GM21717 (cell line): ENCODE data around the gene CDX1.

Source experiments
- ATAC-seq: cut with Tn5 transposase; IDR thresholded peaks from one replicate; pipeline ENCODE4 v1.9.1; 2021; ENCODE audit warnings: mild to moderate bottlenecking, moderate library complexity; ENCODE audit not compliant: unreplicated experiment

The CDX1 gene

DNA sequence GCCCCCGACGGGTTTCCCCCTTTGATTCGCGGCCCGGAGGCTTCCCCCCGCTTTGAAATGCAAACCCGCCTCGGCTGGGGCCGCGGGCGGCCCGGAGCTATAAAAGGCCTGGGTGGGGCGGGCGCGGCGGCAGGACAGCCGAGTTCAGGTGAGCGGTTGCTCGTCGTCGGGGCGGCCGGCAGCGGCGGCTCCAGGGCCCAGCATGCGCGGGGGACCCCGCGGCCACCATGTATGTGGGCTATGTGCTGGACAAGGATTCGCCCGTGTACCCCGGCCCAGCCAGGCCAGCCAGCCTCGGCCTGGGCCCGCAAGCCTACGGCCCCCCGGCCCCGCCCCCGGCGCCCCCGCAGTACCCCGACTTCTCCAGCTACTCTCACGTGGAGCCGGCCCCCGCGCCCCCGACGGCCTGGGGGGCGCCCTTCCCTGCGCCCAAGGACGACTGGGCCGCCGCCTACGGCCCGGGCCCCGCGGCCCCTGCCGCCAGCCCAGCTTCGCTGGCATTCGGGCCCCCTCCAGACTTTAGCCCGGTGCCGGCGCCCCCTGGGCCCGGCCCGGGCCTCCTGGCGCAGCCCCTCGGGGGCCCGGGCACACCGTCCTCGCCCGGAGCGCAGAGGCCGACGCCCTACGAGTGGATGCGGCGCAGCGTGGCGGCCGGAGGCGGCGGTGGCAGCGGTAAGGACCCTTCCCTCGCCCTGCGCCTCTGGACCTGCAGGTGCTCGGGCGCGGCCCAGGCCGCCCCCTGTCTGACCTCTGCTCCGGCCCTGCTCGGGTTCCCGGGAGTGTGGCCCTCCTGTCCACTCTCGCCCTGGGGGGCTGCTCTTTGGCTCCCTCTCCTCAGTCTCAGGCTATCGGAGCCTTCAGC, at the start of gene CDX1:
Gene CDX1 (plus strand): TSS at position 129 of the 862 bp plus-strand sequence. CDS start 99 bp downstream, at position 228.
- ATAC-seq: no peak

DNA sequence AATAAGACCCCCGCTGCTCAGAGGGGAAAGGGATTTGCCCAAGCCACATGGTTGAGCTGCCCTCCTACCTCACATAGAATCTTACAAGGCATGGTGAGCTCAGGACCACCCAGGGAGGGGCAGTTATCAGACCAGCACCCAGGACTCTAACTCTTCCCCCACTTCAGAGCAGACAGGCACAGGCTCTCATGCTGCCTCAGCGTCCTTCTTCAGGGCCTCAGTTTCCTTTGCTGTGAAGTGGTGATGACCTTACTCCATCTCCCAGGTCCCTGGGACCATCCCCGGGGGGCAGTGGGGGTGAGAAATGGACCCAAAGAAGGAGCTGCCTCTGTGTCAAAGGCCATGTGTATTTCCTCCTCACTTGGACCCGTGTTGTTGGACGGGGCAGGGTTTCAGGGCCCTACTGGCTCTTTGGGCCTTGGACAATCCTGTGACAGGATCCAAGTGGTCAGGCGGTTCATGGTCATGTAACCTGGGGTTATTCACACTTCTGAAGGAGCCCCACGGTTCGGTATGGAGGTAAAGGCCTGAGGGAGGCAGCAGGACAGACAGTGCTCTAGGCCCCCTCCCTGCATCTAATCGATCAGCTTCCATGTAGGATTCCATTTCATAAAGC, 48.5 kb upstream of the CDX1 start:
- ATAC-seq: no peak

GRCh38 chr5:150118561-150119229, 47.9 kb upstream of the CDX1 start:
- no peak for ATAC-seq

DNA sequence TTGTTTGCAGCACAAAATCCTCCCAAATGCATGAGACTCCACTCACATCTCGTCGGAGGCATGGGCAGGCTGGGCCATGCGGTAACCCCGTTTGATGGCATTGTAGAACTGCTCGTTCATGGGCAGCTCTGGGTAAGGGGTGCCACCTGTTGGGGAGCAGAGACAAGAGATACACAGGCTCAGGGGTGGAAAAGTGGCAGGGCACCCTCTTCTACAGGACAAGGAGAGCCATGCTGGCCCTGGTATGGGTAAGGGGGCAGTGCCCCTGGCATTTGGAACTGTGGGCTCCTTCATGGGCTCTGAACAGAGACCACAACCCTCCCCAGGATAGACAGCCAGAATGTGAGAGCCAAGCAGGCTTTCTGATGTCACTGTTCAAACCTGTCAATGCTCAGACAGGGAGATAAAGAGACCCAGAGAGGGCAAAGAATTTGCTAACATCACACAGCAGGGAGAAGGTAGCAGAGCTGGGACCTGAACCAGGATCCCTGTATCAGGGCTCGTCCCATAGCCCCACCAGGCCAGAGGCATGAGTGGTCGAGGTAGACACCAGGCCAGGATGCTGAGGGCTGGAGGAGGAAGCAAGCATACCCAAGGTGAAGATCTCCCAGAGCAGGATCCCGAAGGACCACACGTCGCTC, 47.0 kb upstream of the CDX1 start:
- ATAC-seq: no peak

- no peak for ATAC-seq
Measured at GRCh38 chr5:150120062-150120441, 46.5 kb upstream of the CDX1 start.

DNA sequence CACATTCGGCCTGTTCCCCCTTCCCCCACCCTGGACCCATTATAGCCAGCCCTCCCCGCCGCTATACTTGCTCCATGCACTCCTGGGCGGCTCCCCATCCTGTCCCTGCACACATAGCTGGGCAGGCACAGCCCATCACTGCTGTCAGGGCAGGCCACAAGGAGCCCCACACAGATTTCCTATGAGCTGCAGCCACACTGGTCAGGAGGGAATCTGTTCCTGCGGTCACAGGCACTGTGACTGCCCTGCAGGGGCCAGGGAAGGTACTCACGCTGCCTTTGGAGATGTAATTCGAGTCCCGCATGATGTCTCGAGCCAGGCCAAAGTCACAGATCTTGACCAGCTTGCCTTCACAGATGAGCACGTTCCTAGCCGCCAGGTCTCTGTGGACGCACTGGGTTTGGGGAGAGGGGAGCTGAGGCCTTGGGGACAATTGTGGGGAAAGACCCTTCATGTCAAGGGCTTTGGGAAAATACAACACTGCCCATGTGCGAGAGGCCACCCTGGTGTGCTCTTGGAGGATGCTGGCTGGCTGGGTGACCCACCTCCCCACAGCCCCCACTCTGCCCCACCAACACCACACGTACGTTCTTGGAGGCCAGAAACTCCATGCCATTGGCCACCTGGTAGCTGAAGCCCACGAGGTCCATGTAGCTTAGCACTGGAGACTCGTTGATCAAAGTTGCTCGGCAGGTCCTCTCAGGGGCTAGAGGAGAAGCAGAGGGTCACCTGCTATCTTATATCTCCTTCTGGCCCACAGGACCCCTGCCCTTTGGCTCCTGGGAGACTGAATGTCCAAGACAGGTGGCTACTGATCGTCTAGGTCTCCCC, 45.7 kb upstream of the CDX1 start:
- no peak for ATAC-seq

DNA sequence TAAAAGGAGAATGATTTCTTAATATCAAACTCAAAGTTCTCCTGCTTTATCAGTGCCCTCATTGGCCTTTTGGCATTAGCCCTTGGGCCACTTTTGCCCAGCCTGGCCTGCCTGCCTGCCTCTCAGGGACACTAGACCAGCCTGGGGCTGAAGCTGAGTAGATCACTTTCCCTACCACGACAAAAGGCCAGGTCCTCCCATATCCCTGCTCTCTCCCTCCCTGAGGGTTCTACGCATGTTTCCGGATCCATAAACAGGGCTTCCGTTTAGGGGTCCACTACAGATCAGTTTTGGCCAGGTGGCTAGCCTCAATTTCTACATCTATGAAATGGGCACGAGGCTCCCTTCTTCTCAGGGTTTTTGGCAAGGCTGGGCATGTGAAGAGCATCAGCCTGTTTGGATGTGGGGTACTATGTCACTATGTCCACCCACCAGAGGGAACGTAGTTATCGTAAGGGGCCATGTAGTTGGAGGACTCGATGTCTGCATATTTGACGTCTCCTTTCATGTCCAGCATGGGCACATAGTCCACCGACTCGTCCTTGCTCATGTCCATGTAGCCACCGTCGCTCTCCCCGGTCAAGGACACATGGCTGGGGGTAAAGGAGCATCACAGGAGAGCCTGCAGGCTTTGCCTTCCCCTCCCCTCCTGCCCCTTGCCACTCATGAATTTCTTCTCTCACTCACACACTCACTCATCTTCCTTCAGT, 45.0 kb upstream of the CDX1 start:
- ATAC-seq: no peak

DNA sequence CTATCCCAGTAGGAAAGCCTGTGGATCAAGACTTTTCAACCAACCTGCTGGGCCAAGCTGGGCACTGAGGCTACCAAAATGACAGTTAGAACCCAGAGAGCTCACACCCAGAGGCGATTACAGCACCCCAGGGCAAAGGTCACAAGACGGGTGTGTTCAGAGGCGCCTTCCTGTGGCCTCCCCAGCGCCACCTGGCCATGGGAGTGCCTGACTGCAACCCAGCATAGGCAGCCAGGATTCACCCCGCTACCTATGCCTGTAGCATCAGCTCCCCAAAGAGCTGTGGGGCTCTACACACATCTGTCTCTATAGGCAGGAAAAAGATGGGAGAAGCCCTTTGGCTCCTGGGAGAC, 44.4 kb upstream of the CDX1 start:
- ATAC-seq: peak; percentile 75

DNA sequence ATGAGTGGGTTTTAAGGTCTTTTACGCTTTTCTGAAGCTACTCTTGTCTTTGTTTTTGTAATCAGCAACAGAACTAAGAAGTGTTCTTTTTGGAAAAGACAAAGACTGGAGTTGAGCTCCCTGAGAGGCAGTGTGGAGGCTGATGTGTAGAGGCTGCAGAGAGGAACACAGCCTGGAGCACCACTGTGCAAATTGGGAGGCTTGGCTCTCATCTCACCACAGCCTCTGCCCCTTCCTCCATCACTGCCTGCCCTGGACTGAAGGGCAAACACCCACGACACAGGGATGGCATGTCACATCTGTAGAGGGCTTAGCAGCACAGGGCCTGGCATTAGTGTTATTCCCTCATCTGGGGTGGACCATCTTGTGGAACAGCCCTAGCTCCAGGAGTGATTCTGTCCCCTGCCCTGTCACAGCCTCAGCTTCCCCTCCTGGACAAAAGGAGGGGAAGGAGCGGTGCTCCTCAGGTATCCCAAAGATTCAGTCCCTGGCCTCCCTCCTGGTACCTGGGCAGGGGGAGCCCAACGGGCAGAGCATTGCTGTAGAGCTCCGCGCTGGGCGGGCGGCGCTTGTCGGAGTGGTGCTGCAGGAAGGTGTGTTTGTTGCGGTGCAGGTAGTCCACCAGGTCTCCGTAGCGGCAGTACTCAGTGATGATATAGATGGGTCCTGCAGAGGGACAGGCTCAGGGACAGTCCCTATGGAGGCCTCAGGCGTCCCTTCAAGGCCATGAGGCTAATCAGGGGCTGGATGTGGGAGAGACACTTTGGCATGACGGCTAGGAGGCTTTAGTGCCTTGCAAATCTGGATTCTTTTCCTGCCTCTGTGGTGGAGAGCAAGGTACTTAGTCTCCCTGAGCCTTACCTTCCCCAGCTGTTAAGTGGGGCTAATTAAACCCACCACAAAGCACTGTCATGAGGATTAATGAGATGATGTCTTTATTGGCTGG, 43.8 kb upstream of the CDX1 start:
- no peak for ATAC-seq

DNA sequence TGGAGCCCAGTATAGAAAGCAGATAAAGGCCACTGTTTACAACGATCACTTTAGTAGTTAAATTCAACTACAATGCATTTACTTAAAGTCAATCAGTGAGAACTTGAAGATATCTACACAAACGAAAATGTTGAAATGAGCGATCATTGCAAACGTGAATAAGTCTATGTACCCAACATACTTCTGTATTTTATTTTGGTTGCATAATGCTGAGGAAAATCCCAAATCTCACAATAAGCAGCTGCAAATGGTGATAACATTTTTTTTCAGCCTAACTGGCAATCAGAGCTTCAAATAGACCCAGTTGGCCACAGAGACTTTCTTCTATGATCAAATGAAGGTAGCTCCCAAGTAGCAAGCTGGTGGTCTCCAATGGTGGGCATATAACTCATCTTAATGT, 43.0 kb upstream of the CDX1 start:
- ATAC-seq: no peak

DNA sequence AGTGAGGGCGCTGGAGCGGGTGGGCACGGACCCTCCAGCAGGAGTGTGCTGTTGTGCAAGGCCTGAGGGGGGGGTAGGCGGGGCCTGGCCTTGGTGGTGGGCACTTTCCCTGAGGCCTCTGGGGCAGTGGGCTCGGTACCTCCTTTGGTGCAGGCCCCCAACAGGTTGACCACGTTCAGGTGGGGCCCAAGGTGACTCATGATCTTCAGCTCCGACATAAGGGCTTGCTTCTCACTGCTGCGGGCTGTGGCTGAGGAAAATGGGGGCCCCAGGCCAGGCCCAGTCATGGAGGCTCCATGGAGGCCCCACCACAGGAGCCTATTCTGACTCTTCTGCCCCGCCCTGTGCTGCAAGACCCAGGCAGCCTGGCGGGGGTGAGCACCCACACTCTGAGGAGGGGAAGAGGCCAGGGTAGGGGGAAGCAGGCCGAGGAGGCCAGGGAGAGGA, 42.4 kb upstream of the CDX1 start:
- no peak for ATAC-seq

- ATAC-seq: no peak
Measured at GRCh38 chr5:150124596-150124995, 42.0 kb upstream of the CDX1 start.

GRCh38 chr5:150125334-150125733, 41.2 kb upstream of the CDX1 start:
- ATAC-seq: no peak

- no peak for ATAC-seq
Measured at GRCh38 chr5:150126199-150126920, 40.2 kb upstream of the CDX1 start.

GRCh38 chr5:150126921-150127265, 39.7 kb upstream of the CDX1 start:
- ATAC-seq: no peak

- ATAC-seq: no peak
Measured at GRCh38 chr5:150129454-150129812, 37.1 kb upstream of the CDX1 start.

- no peak for ATAC-seq
Measured at GRCh38 chr5:150129813-150130492, 36.6 kb upstream of the CDX1 start.

DNA sequence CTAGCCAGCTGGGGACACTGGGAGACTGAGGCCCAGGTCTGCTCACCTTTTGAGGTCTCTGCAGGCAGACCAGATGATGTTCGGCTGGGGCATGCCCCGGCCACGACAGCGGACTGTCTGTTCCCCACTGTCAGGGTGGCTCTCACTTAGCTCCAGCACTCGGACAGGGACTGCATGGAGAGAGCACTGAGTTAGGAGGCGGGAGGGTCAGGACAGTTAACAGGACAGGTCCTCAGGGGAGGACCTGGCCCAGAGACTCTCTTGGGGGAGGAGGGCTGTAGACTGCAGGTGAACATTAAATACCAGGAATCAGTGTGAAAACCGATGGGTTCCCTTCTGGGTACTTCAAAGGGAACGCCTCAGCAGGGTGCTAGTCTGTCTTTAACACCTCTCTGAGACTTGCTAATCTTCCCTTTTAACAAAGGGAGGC, 36.1 kb upstream of the CDX1 start:
- ATAC-seq: no peak
